Measurements from ENCODE around the gene TMC8.
A peak's percentile ranks its signal among the peaks of the same experiment; 100 is the strongest.

TMC8 gene

GRCh38 chr17:78173097-78173715 lies 42.6 kb downstream of the TMC8 start:
- Mint-ChIP-seq H3K9me3 (no peaks in the 10 kb centered on the region), H3K36me3 (ENCODE audit: low read depth) (peaks cover 6% of the 10 kb centered on the region), H3K27me3 (ENCODE audit: low read depth) (peaks cover 10% of the 10 kb centered on the region), H3K27ac (peak overlapping the region in 1 of 3 experiments; percentile 29), H3K4me3 (peak overlapping the region in 1 of 3 experiments; percentile 74), H3K4me1 (peaks cover 38% of the 10 kb centered on the region)
- no peak for TF ChIP-seq CTCF (IDR thresholded peaks at IDR 0.05; ENCODE audit: unreplicated experiment in 3 of 3)

GRCh38 chr17:78174346-78174869 lies 43.8 kb downstream of the TMC8 start:
- no peak overlapping the region for H3K27ac Mint-ChIP-seq
- no peaks in the 10 kb centered on the region for H3K9me3 Mint-ChIP-seq
- no peak for TF ChIP-seq CTCF (IDR thresholded peaks at IDR 0.05; ENCODE audit: unreplicated experiment in 3 of 3)
- H3K4me1 Mint-ChIP-seq, result peaks cover 46% of the 10 kb centered on the region
- peaks cover 10% of the 10 kb centered on the region for H3K27me3 Mint-ChIP-seq (ENCODE audit: low read depth)
- H3K4me3 Mint-ChIP-seq, result no peak overlapping the region
- H3K36me3 Mint-ChIP-seq (ENCODE audit: low read depth), result peaks cover 15% of the 10 kb centered on the region

- Mint-ChIP-seq H3K27ac (no peak overlapping the region), H3K36me3 (ENCODE audit: low read depth) (peaks cover 17% of the 10 kb centered on the region), H3K4me1 (peaks cover 48% of the 10 kb centered on the region), H3K4me3 (no peak overlapping the region), H3K9me3 (no peaks in the 10 kb centered on the region), H3K27me3 (ENCODE audit: low read depth) (peaks cover 10% of the 10 kb centered on the region)
- no peak for TF ChIP-seq CTCF (IDR thresholded peaks at IDR 0.05; ENCODE audit: unreplicated experiment in 3 of 3)
These were observed 44.5 kb downstream of the TMC8 start for GRCh38 chr17:78174870-78175642.

GRCh38 chr17:78175643-78175981 lies 45.0 kb downstream of the TMC8 start:
- no peaks in the 10 kb centered on the region for H3K9me3 Mint-ChIP-seq
- peaks cover 10% of the 10 kb centered on the region for H3K27me3 Mint-ChIP-seq (ENCODE audit: low read depth)
- peaks cover 21% of the 10 kb centered on the region for H3K36me3 Mint-ChIP-seq (ENCODE audit: low read depth)
- no peak for TF ChIP-seq CTCF (IDR thresholded peaks at IDR 0.05; ENCODE audit: unreplicated experiment in 3 of 3)
- no peak overlapping the region for H3K4me3 Mint-ChIP-seq
- peaks cover 53% of the 10 kb centered on the region for H3K4me1 Mint-ChIP-seq
- no peak overlapping the region for H3K27ac Mint-ChIP-seq

GRCh38 chr17:78176548-78177025 lies 46.0 kb downstream of the TMC8 start:
- no peaks in the 10 kb centered on the region for H3K9me3 Mint-ChIP-seq
- H3K36me3 Mint-ChIP-seq (ENCODE audit: low read depth), result peaks cover 28% of the 10 kb centered on the region
- peaks cover 6% of the 10 kb centered on the region for H3K27me3 Mint-ChIP-seq (ENCODE audit: low read depth)
- no peak overlapping the region for H3K27ac Mint-ChIP-seq
- TF ChIP-seq CTCF (IDR thresholded peaks at IDR 0.05; ENCODE audit: unreplicated experiment in 3 of 3), result peak; percentile 88 to 91 (median 89)
- no peak overlapping the region for H3K4me3 Mint-ChIP-seq
- peaks cover 55% of the 10 kb centered on the region for H3K4me1 Mint-ChIP-seq
